Activated CD4-positive, alpha-beta T cell treated with anti-CD3 and anti-CD28 coated beads, Interleukin-2, amount 10 ng/mL, durations not matched to agents 7 days and 5 days (primary cell): ENCODE results near the gene TERT. TPM values are rescaled to one million over a fixed set of nuclear protein-coding genes. Genes with fewer than 3 reads are reported as not detected.
"Not testable (repeated sequence)": the region's sequence is repeated elsewhere in the genome, so short reads cannot be mapped to it uniquely, and the experiment has no call there.

Source experiments
- CTCF ChIA-PET: fragments of 350-600 bp; sonication (Branson Sonifier 250); formaldehyde crosslinking; loops from one replicate; lab custom pipeline; 2021; ENCODE audit warnings: antibody characterized with exemption; lab: Charles Lee
- POLR2A ChIA-PET: fragments of 350-600 bp; sonication (Branson Sonifier 250); formaldehyde crosslinking; loops from one replicate; lab custom pipeline; 2021; ENCODE audit warnings: antibody characterized with exemption; lab: Charles Lee
- DNase-seq: peaks from one replicate; pipeline ENCODE4 v3.0.0-alpha.2; 2020
- H3K27ac Mint-ChIP-seq: one replicate; pipeline ENCODE4 v1.8.0; 2021; ENCODE audit warnings: mild to moderate bottlenecking, moderate library complexity, mixed read lengths
- H3K27me3 Mint-ChIP-seq: one replicate; pipeline ENCODE4 v1.8.0; 2021; ENCODE audit warnings: mixed read lengths
- H3K36me3 Mint-ChIP-seq: one replicate; pipeline ENCODE4 v1.8.0; 2021; ENCODE audit warnings: low read depth, mixed read lengths
- H3K4me1 Mint-ChIP-seq: one replicate; pipeline ENCODE4 v1.8.0; 2021; ENCODE audit warnings: mixed read lengths
- H3K4me3 Mint-ChIP-seq: one replicate; pipeline ENCODE4 v1.8.0; 2021; ENCODE audit warnings: mild to moderate bottlenecking, moderate library complexity, mixed read lengths
- H3K9me3 Mint-ChIP-seq: one replicate; pipeline ENCODE4 v1.8.0; 2021; ENCODE audit warnings: mixed read lengths
- total RNA-seq, 2 experiments: library from RNA; stranded (reverse); gene quantifications; one replicate each; pipeline ENCODE4 v1.2.3, GENCODE V29; 2021

Gene TERT
- total RNA-seq, 2 experiments from 2014 or later, result 3.4 to 5.6 TPM

- H3K27ac Mint-ChIP-seq, H3K36me3 Mint-ChIP-seq, CTCF ChIA-PET, H3K4me1 Mint-ChIP-seq, DNase-seq, H3K9me3 Mint-ChIP-seq, POLR2A ChIA-PET, H3K27me3 Mint-ChIP-seq, H3K4me3 Mint-ChIP-seq: not testable (repeated sequence)
These were observed 11.7 kb downstream of the TERT start for GRCh38 chr5:1282993-1283728.

GRCh38 chr5:1282131-1282992 lies 12.5 kb downstream of the TERT start:
- ChIA-PET POLR2A (no interaction called here), CTCF (no interaction called here)
- peaks cover 3% of the 10 kb centered on the region for H3K36me3 Mint-ChIP-seq
- no peak overlapping the region for H3K4me3 Mint-ChIP-seq
- no peak overlapping the region for H3K27ac Mint-ChIP-seq
- H3K4me1 Mint-ChIP-seq, result no peaks in the 10 kb centered on the region
- no peaks in the 10 kb centered on the region for H3K27me3 Mint-ChIP-seq
- DNase-seq, result no peak
- no peaks in the 10 kb centered on the region for H3K9me3 Mint-ChIP-seq

GRCh38 chr5:1281038-1281882 lies 13.6 kb downstream of the TERT start:
- POLR2A ChIA-PET, result no interaction called here
- CTCF ChIA-PET, result no interaction called here

GRCh38 chr5:1280177-1281037 lies 14.5 kb downstream of the TERT start:
- CTCF ChIA-PET, result no interaction called here
- Mint-ChIP-seq H3K27ac (no peak overlapping the region), H3K27me3 (no peaks in the 10 kb centered on the region), H3K4me1 (peaks cover 5% of the 10 kb centered on the region), H3K4me3 (no peak overlapping the region), H3K36me3 (peaks cover 3% of the 10 kb centered on the region), H3K9me3 (no peaks in the 10 kb centered on the region)
- DNase-seq, result no peak
- POLR2A ChIA-PET, result no interaction called here

More at GRCh38 chr5:1281038-1281882, 13.6 kb downstream of the TERT start:
- Mint-ChIP-seq H3K4me1 (peaks cover 4% of the 10 kb centered on the region), H3K27me3 (no peaks in the 10 kb centered on the region), H3K4me3 (no peak overlapping the region), H3K36me3 (peaks cover 3% of the 10 kb centered on the region), H3K27ac (no peak overlapping the region), H3K9me3 (no peaks in the 10 kb centered on the region)
- no peak for DNase-seq

- CTCF ChIA-PET, result no interaction called here
- H3K9me3 Mint-ChIP-seq, result no peaks in the 10 kb centered on the region
- H3K27me3 Mint-ChIP-seq, result no peaks in the 10 kb centered on the region
- peaks cover 5% of the 10 kb centered on the region for H3K36me3 Mint-ChIP-seq
- H3K27ac Mint-ChIP-seq, result no peak overlapping the region
- POLR2A ChIA-PET, result no interaction called here
- H3K4me3 Mint-ChIP-seq, result no peak overlapping the region
- no peak for DNase-seq
- peaks cover 10% of the 10 kb centered on the region for H3K4me1 Mint-ChIP-seq
These were observed 15.3 kb downstream of the TERT start for GRCh38 chr5:1279443-1280151.

- CTCF ChIA-PET, result no interaction called here
- peaks cover 8% of the 10 kb centered on the region for H3K36me3 Mint-ChIP-seq
- DNase-seq, result no peak
- H3K4me3 Mint-ChIP-seq, result no peak overlapping the region
- H3K4me1 Mint-ChIP-seq, result peaks cover 10% of the 10 kb centered on the region
- no peak overlapping the region for H3K27ac Mint-ChIP-seq
- no peaks in the 10 kb centered on the region for H3K27me3 Mint-ChIP-seq
- no peaks in the 10 kb centered on the region for H3K9me3 Mint-ChIP-seq
- POLR2A ChIA-PET, result no interaction called here
These were observed 16.0 kb downstream of the TERT start for GRCh38 chr5:1278656-1279442.

- Mint-ChIP-seq H3K4me3 (no peak overlapping the region), H3K27ac (no peak overlapping the region), H3K4me1 (peaks cover 10% of the 10 kb centered on the region), H3K9me3 (no peaks in the 10 kb centered on the region), H3K27me3 (no peaks in the 10 kb centered on the region), H3K36me3 (peaks cover 8% of the 10 kb centered on the region)
- ChIA-PET CTCF (interaction anchor here (1.3 kb wide), 1 partner anchor 48 kb away, joined by 4 read pairs; no protein-coding TSS in a partner anchor), POLR2A (no interaction called here)
- no peak for DNase-seq
These were observed 16.7 kb downstream of the TERT start for GRCh38 chr5:1278216-1278615.

- Mint-ChIP-seq H3K4me1 (peaks cover 10% of the 10 kb centered on the region), H3K36me3 (peaks cover 8% of the 10 kb centered on the region), H3K27ac (no peak overlapping the region), H3K4me3 (no peak overlapping the region), H3K27me3 (no peaks in the 10 kb centered on the region), H3K9me3 (no peaks in the 10 kb centered on the region)
- POLR2A ChIA-PET, result no interaction called here
- no peak for DNase-seq
- CTCF ChIA-PET, result interaction anchor here (1.3 kb wide), 1 partner anchor 47 kb away, joined by 4 read pairs; no protein-coding TSS in a partner anchor
These were observed 17.1 kb downstream of the TERT start for GRCh38 chr5:1277781-1278180.

- no peak for DNase-seq
- peaks cover 10% of the 10 kb centered on the region for H3K4me1 Mint-ChIP-seq
- H3K4me3 Mint-ChIP-seq, result no peak overlapping the region
- CTCF ChIA-PET, result interaction anchor here (1.3 kb wide), 1 partner anchor 47 kb away, joined by 4 read pairs; no protein-coding TSS in a partner anchor
- H3K27ac Mint-ChIP-seq, result no peak overlapping the region
- H3K9me3 Mint-ChIP-seq, result no peaks in the 10 kb centered on the region
- H3K36me3 Mint-ChIP-seq, result peaks cover 8% of the 10 kb centered on the region
- POLR2A ChIA-PET, result no interaction called here
- no peaks in the 10 kb centered on the region for H3K27me3 Mint-ChIP-seq
These were observed 17.5 kb downstream of the TERT start for GRCh38 chr5:1277331-1277730.

- Mint-ChIP-seq H3K36me3 (peaks cover 8% of the 10 kb centered on the region), H3K4me1 (peaks cover 10% of the 10 kb centered on the region), H3K27me3 (no peaks in the 10 kb centered on the region), H3K4me3 (no peak overlapping the region), H3K27ac (no peak overlapping the region), H3K9me3 (no peaks in the 10 kb centered on the region)
- POLR2A ChIA-PET, result no interaction called here
- no peak for DNase-seq
- CTCF ChIA-PET, result interaction anchor here (1.3 kb wide), 1 partner anchor 47 kb away, joined by 4 read pairs; no protein-coding TSS in a partner anchor
These were observed 17.9 kb downstream of the TERT start for GRCh38 chr5:1276930-1277329.
